K562 (cell line): ENCODE data around the gene CABP7. TPM values are rescaled to one million over a fixed set of nuclear protein-coding genes. Genes with fewer than 3 reads are reported as not detected.

Source experiments
- ATF2 ChIP-seq: sonication (generic); formaldehyde crosslinking; IDR thresholded peaks from 2 replicates; pipeline ENCODE4 v1.8.1; 2022; ENCODE audit warnings: missing genetic modification reagents
- CXXC5 ChIP-seq: fragments of 250-450 bp; sonication (Bioruptor Pico); IDR thresholded peaks from 2 replicates; pipeline ENCODE4 v1.8.0; 2022; ENCODE audit warnings: inconsistent platforms, mild to moderate bottlenecking, moderate library complexity
- HCFC1 ChIP-seq: IDR thresholded peaks from 2 replicates; pipeline ENCODE4 v1.6.1; 2012; ENCODE audit warnings: low read depth, low read length, improper control_type of control experiment
- KLF16 ChIP-seq: IDR thresholded peaks from 2 replicates; pipeline ENCODE4 v1.6.1; 2016; ENCODE audit warnings: antibody characterized with exemption
- REST ChIP-seq, 2 experiments: fragments of 450-650 bp; formaldehyde crosslinking in 1 of 2; IDR thresholded peaks; 2 replicates each; pipeline versions ENCODE4 v1.4.0 to v1.6.1; 2014 to 2020; ENCODE audit warnings: mild to moderate bottlenecking in 2 of 2, borderline replicate concordance in 1 of 2, low read depth in 1 of 2
- THAP12 ChIP-seq: fragments of 250-450 bp; sonication (Bioruptor Pico); IDR thresholded peaks from 2 replicates; pipeline ENCODE4 v1.9.0; 2021; ENCODE audit warnings: mild to moderate bottlenecking, inconsistent platforms
- ZBTB49 ChIP-seq: sonication (generic); formaldehyde crosslinking; IDR thresholded peaks from 2 replicates; pipeline ENCODE4 v1.8.0; 2022; ENCODE audit warnings: missing genetic modification reagents, mild to moderate bottlenecking, borderline replicate concordance
- ZNF584 ChIP-seq: fragments of 200-800 bp; sonication (Bioruptor generic); IDR thresholded peaks from 2 replicates; pipeline ENCODE4 v1.6.1; 2016; ENCODE audit warnings: low read depth, mild to moderate bottlenecking, missing genetic modification characterization, missing compliant biosample characterization
- polyA plus RNA-seq, 8 experiments: library from polyadenylated mRNA; depleted of rRNA in 4 of 8; stranded (reverse) in 5 of 8; unstranded in 3 of 8; fragments of >200 nt; fragmentation: Nextera tagmentation in 2 of 8; fragmentation: Illumina TruSeq in 1 of 8; extraction: Ambion mirVana in 2 of 8; extraction: Trizol in 1 of 8; gene quantifications; 2 replicates each; pipeline versions ENCODE4 v1.2.1 to v1.2.3, GENCODE V29; 2011 to 2014; ENCODE audit warnings: inconsistent platforms in 1 of 8, missing spikeins in 1 of 8
- total RNA-seq, 7 experiments: library from RNA; depleted of rRNA in 6 of 7; stranded (reverse); fragments of >200 nt in 6 of 7; fragmentation: Illumina TruSeq in 2 of 7; extraction: Trizol in 2 of 7; gene quantifications; 2 replicates each; pipeline versions ENCODE4 v1.2.1 to v1.2.3, GENCODE V29; 2011 to 2021; ENCODE audit warnings: low replicate concordance in 1 of 7

The CABP7 gene
- total and polyA plus RNA-seq, 9 of the 15 experiments (the other 6 are each of a cell fraction or from before 2014, with no cell fraction given): not detected

GRCh38 chr22:29701155-29701999 is 18.4 kb upstream of the CABP7 start (continued):
- TF ChIP-seq KLF16 (0 out of 2 replicates have a peak, but pooled peaks have one; percentile 7), ZNF584 (CRISPR knock-in tag) (no peak), ATF2 (no peak), CXXC5 (CRISPR knock-in tag) (peak; percentile 52), ZBTB49 (CRISPR knock-in tag) (no peak), REST (IDR thresholded peaks at IDR 0.05; ENCODE audit: borderline replicate concordance) (peak; percentile 54; the same call in 1 of the 2 replicates), REST (CRISPR knock-in tag; IDR thresholded peaks at IDR 0.05; ENCODE audit: low read depth) (no peak), HCFC1 (no peak), THAP12 (no peak)
